Measurements from ENCODE around the gene U2AF1L4.

Gene U2AF1L4, protein sequence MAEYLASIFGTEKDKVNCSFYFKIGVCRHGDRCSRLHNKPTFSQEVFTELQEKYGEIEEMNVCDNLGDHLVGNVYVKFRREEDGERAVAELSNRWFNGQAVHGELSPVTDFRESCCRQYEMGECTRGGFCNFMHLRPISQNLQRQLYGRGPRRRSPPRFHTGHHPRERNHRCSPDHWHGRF

DNA sequence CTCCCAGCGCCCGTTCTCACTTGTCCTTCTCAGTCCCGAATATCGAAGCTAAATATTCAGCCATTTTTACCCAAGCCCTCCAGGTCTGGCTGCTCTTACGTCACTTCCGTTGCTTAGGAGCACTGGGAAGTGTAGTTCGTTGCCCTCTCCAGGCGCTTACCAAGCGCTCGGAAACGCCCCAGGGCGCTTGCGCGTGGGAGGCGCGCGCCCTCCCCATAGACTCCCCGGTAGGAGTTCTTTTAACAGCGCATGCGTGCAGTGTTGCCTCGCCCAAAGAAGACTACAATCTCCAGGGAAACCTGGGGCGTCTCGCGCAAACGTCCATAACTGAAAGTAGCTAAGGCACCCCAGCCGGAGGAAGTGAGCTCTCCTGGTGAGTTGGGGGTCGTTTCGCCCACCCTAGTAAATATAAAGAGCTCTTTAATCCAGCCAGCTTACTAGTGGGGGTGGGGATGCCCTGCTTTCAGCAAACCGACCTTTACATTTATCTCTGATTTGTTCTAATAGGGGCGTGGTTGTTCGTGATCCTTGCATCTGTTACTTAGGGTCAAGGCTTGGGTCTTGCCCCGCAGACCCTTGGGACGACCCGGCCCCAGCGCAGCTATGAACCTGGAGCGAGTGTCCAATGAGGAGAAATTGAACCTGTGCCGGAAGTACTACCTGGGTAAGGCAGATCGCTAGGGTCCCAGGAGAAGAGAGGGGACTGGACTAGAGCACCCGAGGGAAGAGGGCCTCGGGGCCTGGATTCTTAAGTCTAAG lies at the start of gene U2AF1L4, which contains the start of gene PSENEN:
Gene U2AF1L4, minus strand, starts transcription at position 91 of the 759 bp plus-strand sequence. Its CDS starts 27 bp downstream, at position 64.
Gene PSENEN, plus strand, starts transcription at position 324 of the 759 bp plus-strand sequence. Its CDS starts 280 bp downstream, at position 604.
- DNase-seq, result peak; percentile 95

DNA sequence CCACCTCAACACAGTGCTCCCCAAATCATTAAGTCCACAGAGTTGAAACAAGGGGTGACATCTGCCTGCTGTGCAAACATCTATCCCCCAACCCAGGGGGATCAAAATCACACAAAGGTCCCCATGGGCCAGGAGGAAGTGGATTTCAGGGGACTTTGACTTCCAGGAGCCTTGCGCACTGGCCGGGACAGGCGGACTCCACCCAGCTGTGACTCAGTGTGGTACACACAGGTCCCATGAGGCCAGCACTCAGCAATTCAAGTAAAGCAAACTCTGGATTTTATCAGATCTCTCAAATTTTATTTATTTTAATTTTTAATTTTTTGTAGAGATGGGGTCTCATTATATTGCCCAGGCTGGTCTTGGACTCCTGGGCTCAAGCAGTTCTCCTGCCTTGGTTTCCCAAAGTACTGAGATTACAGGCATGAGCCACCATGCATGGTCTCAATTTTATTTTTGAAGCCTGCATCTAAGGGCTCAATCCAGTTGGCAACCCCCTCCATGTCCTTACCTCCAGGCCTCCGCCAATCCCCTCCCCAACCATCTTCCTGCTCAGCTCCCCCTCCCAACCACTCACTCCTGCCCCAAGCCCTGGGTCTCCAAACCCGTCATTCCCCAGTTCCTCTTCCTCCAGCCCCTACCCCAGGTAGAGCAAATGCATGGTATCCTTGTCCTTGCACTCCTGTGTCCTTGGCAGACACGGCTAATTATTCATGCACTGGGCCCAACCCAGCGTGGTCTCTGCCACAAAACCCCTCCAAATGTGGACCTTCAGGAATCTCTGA lies 48.4 kb upstream of the U2AF1L4 start:
- DNase-seq, result no peak

- DNase-seq, result no peak
Observed at GRCh38 chr19:35792888-35793287, 47.7 kb upstream of the U2AF1L4 start.

DNA sequence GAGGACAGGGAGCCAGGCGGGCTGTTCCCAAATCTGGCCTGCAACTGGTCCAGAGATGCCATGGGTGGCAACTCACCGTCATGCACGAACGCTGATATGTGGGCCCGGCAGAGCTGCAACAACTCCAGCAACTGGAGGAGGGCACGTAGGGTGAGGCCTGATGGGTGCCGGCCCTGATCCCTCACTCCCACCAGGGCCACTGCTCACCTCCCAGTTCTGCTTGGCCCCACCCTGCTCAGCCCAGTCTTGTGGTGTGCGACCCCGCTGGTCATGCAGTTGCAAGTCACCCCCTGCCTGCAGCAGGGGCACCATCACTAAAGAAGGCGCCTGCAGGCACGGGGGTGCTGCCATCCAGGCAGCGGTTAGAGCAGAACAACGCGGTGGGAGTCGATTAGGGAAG lies 47.1 kb upstream of the U2AF1L4 start:
- no peak for DNase-seq

DNA sequence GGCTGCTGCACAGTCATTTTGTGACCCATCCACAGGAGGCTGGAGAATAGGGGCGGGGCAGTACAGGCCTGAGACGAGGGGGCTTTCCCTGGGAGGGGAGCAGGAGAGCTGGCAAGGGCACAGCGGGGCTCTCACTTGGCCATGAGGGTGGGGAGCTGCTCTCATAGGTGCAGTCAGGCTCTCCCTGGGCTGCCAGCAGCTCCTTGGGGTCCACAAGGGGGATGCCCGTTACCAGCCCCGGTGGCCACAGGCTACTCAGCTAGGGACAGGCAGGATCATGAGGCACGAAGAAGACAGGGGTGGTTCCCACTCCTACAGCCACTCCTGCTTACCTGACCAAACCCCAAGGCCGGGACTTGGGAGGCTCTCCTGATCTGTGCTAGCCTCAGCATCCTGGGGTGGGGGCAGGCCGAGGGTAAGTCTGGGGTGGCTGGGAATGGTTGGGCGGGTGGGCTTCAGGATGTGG lies 46.6 kb upstream of the U2AF1L4 start:
- DNase-seq, result no peak

DNA sequence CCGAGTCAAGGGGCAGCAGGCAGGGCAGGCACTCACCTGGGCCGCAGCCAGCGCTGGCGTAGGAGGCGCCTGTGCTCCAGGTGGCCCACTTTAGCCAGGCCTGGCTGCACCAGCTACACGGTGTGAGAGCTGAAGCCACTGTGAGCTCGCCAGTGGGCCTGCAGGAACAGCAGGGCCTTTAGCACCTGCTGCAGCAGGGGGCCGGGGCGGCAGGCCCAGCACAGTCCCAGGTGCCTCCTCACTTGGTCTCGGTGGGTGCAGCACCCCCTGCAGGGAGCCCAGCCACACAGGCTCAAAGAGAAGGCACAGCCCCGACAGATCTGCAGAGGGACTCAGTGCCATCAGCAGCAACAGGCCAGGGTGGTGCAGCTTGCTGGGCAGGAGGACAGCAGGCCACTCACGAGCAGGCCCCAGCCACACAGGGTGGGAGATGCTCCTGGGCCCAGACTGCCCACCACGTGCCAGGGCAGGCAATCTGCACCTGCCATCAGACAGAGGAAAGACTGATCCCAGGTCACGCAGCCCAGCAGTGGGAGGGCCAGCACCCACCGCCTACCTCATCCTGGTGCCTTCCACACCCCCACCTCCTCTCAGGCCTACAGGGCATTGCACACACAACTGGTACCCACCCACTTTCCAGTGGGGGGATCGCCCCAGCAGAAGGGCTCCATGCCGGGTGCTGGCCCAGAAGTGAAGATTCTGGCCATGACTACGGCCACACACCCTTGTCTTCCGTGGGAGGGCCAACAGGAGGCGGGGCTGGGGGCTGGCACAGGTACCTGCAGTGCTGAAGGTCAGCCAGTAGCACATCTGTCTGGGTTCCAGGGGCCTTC lies 46.0 kb upstream of the U2AF1L4 start:
- no peak for DNase-seq

GRCh38 chr19:35789978-35790944 lies 45.0 kb upstream of the U2AF1L4 start:
- no peak for DNase-seq

DNA sequence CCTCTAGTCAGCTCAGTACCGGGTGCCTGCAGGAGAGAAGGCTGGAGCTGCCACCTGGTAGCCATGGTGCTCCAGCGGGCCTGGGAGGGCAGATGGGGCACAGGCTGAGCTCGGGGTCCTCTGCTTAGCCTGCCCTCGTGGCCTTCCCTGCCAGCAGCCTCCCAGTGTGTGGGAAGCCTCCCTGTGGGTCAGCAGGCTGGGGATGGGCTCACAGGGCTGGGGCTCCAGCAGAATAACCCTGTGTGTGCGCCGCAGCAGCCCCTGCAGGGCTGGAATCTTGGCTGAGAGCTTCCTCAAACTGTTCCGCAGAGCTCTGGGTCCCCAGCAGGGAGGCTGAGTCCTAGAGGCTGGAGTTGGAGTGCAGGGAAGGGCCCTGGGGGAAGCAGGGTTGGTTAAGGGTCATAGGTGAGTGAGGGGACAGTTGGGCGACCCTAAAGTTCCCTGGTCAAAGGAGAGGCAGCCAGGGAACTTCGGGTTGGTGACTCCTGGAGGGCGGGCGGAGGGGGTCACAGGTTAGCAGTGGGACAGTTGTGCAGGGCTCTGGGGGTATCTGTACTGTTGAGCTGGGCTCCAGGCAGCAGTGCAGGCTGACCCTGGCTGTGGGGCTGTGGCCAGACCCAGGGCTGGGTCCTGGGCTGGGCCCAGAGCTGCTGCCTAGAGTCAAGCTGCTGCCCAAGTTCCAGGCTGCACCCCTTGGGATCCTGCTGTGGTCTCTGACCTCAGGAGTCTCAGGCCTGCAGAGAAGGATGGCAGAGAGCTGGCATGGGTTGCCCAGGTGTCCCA lies 44.2 kb upstream of the U2AF1L4 start:
- no peak for DNase-seq

DNA sequence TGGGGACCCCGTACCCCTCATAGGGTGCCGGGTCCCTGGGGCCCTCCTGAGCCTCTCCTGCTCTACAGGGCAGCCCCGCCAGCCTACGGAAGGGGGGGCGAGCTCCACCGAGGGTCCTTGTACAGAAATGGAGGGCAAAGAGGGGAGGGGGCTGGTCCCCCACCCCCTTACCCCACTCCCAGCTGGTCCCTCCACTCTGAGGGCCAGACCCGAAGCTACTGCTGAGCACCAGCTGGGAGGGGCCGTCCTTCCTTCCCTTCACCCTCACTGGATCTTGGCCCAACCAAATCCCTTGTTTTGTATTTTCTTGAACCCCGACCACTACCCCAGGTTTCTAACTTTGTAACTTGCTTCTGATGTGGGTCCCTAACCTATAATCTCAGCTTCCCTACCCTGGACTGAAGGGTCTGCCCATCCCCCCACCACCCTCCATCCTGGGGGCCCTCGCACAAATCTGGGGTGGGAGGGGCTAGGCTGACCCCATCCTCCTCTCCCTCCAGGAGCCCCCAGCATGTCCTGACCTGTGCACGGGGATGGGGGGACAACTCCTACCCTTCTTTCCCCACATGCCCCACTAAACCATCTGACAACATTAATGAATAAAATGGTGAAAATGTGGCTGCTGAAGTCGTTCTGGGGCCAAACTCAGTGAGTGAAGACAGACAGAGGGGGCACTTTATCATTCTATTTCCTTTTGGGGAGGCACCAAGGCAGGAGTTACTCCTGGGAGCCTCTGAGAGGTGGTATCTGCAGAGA lies 43.2 kb upstream of the U2AF1L4 start:
- DNase-seq, result no peak

DNA sequence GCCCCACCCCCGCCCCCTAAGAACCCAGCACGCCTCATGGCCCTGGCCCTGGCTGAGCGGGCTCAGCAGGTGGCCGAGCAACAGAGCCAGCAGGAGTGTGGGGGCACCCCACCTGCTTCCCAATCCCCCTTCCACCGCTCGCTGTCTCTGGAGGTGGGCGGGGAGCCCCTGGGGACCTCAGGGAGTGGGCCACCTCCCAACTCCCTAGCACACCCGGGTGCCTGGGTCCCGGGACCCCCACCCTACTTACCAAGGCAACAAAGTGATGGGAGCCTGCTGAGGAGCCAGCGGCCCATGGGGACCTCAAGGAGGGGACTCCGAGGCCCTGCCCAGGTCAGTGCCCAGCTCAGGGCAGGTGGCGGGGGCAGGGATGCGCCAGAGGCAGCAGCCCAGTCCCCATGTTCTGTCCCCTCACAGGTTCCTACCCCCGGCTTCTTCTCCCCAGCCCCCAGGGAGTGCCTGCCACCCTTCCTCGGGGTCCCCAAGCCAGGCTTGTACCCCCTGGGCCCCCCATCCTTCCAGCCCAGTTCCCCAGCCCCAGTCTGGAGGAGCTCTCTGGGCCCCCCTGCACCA lies 42.1 kb upstream of the U2AF1L4 start:
- no peak for DNase-seq

- DNase-seq, result no peak
Observed at GRCh38 chr19:35786299-35787160, 41.3 kb upstream of the U2AF1L4 start.

DNA sequence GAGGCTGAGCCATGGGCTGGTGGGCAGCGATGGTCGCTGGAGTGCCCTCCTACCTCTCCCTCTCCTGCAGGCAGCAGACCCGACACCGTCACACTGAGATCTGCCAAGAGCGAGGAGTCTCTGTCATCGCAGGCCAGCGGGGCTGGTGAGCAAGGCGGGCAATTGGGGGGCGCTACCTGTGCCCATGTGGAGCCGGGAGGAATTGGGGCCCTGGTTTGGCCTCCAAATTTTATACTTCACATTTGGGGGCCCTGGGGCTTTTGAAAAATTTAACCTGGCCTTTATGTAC lies 40.1 kb upstream of the U2AF1L4 start:
- no peak for DNase-seq

DNA sequence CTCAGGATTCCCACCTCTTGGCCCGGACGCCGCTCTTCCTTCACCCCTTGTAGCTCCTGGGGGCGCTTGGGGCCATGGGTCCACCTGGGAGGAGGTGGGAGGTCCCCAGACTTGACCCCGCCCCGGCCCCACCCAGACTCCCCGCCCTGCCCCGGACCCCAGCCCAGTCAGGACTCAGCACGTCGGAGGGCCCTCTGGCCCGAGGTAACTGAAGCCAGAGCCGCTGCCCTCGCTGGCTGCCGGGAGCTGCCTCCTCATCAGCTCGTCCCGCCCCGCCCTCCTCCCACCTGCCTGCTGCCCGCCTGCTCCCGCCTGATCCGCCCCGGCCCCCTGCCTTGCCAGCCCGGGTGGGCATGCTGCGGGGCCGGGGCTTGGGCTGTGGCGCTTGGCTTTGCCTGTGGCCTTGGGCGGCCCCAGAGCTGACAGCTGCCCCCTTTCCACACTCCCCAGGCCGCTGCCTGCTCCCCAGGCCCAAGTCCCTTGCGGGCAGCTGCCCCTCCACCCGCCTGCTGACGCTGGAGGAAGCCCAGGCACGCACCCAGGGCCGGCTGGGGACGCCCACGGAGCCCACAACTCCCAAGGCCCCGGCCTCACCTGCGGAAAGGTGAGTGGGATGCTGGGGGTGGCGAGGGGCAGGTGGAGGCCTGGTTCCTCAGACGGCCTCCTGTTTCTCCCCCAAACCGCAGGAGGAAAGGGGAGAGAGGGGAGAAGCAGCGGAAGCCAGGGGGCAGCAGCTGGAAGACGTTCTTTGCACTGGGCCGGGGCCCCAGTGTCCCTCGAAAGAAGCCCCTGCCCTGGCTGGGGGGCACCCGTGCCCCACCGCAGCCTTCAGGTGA lies 39.5 kb upstream of the U2AF1L4 start:
- no peak for DNase-seq

DNA sequence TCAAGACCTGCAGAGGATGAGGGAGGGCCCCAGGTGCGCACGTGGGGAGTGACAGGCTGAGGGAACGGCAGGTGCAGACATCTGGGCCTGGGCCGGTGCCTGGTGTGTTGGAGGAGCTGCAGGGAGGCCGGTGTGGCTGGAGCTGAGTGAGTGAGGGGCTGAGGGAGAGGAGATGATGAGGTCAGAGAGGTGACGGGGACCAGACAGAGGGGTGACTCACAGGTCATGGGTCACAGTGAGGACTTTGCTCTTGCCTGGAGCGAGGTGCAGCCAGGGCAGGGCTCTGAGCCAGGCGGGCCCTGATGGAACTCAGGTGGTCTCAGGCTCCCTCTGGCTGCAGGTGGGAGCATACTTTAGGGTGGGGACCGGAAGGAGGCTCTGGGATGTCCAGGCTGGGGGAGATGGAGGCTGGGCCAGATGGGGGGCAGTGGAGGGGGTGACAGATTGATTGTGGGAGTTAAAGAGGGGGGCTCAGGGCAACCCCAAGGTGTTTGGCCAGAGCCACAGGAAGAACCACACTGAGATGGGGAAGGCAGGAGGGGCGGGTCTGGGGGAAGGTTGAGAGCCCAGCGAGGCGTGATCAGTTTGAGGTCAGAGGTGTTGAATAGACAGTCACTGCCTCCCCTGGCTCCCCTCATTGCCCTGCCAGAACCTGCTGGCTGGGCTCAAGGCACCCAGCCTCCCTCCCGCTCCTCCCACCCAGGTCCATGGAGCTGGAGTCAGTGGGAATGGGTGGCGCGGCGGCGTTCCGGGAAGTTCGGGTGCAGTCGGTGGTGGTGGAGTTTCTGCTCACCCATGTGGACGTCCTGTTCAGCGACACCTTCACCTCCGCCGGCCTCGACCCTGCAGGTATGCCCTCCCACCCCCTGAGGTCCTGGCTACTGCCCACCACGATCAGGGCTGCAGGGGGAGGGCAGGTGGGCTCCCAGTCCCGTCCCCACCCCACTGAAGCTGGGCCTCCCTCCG lies 38.5 kb upstream of the U2AF1L4 start:
- no peak for DNase-seq

DNA sequence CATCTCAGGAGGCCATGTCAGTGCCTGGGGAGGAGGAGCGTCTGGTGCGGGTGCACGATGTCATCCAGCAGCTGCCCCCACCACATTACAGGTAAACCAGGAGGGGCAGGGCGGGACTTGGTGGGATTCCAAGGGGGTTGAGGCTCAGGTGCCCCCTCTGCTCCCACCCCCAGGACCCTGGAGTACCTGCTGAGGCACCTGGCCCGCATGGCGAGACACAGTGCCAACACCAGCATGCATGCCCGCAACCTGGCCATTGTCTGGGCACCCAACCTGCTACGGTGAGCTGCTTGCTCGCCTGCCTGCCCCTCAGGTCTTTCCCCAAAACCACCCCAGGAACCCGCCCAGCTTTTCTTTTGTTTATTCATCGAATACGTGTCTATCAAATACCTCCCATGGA lies 37.4 kb upstream of the U2AF1L4 start:
- no peak for DNase-seq

GRCh38 chr19:35781650-35782049 lies 36.4 kb upstream of the U2AF1L4 start:
- DNase-seq, result no peak

DNA sequence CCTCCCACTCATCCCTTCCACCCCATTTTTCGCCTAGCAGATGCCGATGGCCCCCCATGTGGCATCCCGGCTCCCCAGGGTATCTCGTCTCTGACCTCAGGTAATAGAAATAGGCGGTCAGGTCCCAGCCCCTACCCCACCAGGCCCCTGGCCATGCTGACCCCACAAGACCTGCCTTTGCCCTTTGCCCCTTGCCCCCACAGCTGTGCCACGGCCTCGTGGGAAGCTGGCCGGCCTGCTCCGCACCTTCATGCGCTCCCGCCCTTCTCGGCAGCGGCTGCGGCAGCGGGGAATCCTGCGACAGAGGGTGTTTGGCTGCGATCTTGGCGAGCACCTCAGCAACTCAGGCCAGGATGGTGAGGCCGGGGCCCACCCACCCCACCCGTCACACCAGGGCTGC lies 35.5 kb upstream of the U2AF1L4 start:
- no peak for DNase-seq

Measured in KG1 (cell line).